H1 (cell line): ENCODE data around the gene CARD14. TPM values are rescaled to one million over a fixed set of nuclear protein-coding genes. Genes with fewer than 3 reads are reported as not detected.

Experiments
- CTCF ChIA-PET: fragments of 300-600 bp; sonication (Branson Sonifier 250); formaldehyde crosslinking; loops from one replicate; lab custom pipeline; 2021; ENCODE audit not compliant: partially characterized antibody; lab: Charles Lee
- POLR2A ChIA-PET: fragments of 300-600 bp; sonication (Branson Sonifier 250); formaldehyde crosslinking; loops from one replicate; lab custom pipeline; 2021; ENCODE audit warnings: inconsistent platforms; ENCODE audit not compliant: partially characterized antibody; lab: Charles Lee
- DNase-seq, 2 experiments: peaks; one replicate each; pipeline versions ENCODE4 v3.0.0 to v3.0.0-alpha.2; 2010 to 2022; ENCODE audit warnings: low spot score in 2 of 2, low read depth in 1 of 2, mixed read lengths in 1 of 2
- FAIRE-seq: peaks from 2 replicates; lab custom pipeline; 2011; peaks lifted over from hg19 to GRCh38; lab: Jason Lieb, UNC
- H2AFZ ChIP-seq: 2 replicates; pipeline ENCODE4 v1.8.1; 2012; ENCODE audit warnings: low read length, inconsistent platforms
- H2AK5ac ChIP-seq: 2 replicates; pipeline ENCODE4 v1.6.1; 2013; ENCODE audit warnings: low read depth, low read length
- H2BK120ac ChIP-seq: replicated peaks from 2 replicates; pipeline ENCODE3; 2013; ENCODE audit warnings: low read depth, low read length, inconsistent platforms
- H2BK12ac ChIP-seq: 2 replicates; pipeline ENCODE4 v1.6.1; 2013; ENCODE audit warnings: low read depth, low read length
- H2BK15ac ChIP-seq: 2 replicates; pipeline ENCODE4 v1.6.1; 2013; ENCODE audit warnings: low read length
- H2BK20ac ChIP-seq: 2 replicates; pipeline ENCODE4 v1.6.1; 2013; ENCODE audit warnings: low read length
- H2BK5ac ChIP-seq: 2 replicates; pipeline ENCODE4 v1.6.1; 2013; ENCODE audit warnings: low read depth, low read length
- H3K14ac ChIP-seq: 2 replicates; pipeline ENCODE4 v1.6.1; 2013; ENCODE audit warnings: inconsistent platforms; ENCODE audit not compliant: insufficient read length
- H3K18ac ChIP-seq: 2 replicates; pipeline ENCODE4 v1.6.1; 2013; ENCODE audit warnings: low read length; ENCODE audit errors: extremely low read depth
- H3K23ac ChIP-seq: 2 replicates; pipeline ENCODE4 v1.6.1; 2013; ENCODE audit warnings: inconsistent platforms; ENCODE audit not compliant: insufficient read length
- H3K23me2 ChIP-seq: 2 replicates; pipeline ENCODE4 v1.6.1; 2013; ENCODE audit warnings: low read depth, low read length
- H3K27ac ChIP-seq: 2 replicates; pipeline ENCODE4 v1.6.1; 2011; ENCODE audit warnings: low read depth, low read length, inconsistent platforms
- H3K27me3 ChIP-seq, 4 experiments: replicated peaks in 1 of 4; 1 replicate in 1 of 4; 2 replicates in 3 of 4; pipeline versions ENCODE4 v1.6.1 to v1.8.1; 2011 to 2013; ENCODE audit warnings: low read length in 3 of 4, mild to moderate bottlenecking in 3 of 4, inconsistent platforms in 2 of 4, mixed read lengths in 2 of 4, moderate library complexity in 1 of 4; ENCODE audit not compliant: control insufficient read depth in 3 of 4, insufficient read depth in 3 of 4; ENCODE audit errors: extremely low read depth in 1 of 4
- H3K36me3 ChIP-seq, 4 experiments: 2 replicates each; pipeline versions ENCODE4 v1.6.1 to v1.8.1; 2011 to 2013; ENCODE audit warnings: mild to moderate bottlenecking in 4 of 4, low read length in 3 of 4, moderate library complexity in 2 of 4, control low read depth in 1 of 4, inconsistent platforms in 1 of 4; ENCODE audit not compliant: insufficient read depth in 4 of 4, control insufficient read depth in 2 of 4
- H3K4ac ChIP-seq: replicated peaks from 2 replicates; pipeline ENCODE3; 2013; ENCODE audit warnings: low read length, low read depth, mixed read lengths, inconsistent platforms; ENCODE audit not compliant: insufficient read length
- H3K4me1 ChIP-seq, 4 experiments: replicated peaks in 1 of 4; 1 replicate in 1 of 4; 2 replicates in 3 of 4; pipeline versions ENCODE4 v1.6.1 to v1.8.1; 2011 to 2013; ENCODE audit warnings: low read length in 3 of 4, inconsistent platforms in 2 of 4, mixed read lengths in 1 of 4; ENCODE audit not compliant: insufficient read depth in 4 of 4, control insufficient read depth in 3 of 4
- H3K4me2 ChIP-seq, 2 experiments: 2 replicates each; pipeline versions ENCODE4 v1.6.1 to v1.8.1; 2011 to 2013; ENCODE audit warnings: low read depth in 2 of 2, low read length in 2 of 2, control low read depth in 1 of 2, inconsistent platforms in 1 of 2, mild to moderate bottlenecking in 1 of 2; ENCODE audit not compliant: insufficient read depth in 1 of 2
- H3K4me3 ChIP-seq, 4 experiments: fragments of 200-600, 300-600 bp in 1 of 4; sonication (generic), shearing (Covaris generic), sonication (Bioruptor Twin) in 1 of 4; 2 replicates each; pipeline versions ENCODE4 v1.5.1 to v1.8.1; 2011 to 2016; ENCODE audit warnings: low read length in 4 of 4, low read depth in 3 of 4, control low read depth in 2 of 4, inconsistent platforms in 2 of 4, mild to moderate bottlenecking in 2 of 4, mixed read lengths in 1 of 4, moderate library complexity in 1 of 4; ENCODE audit not compliant: insufficient read depth in 2 of 4; ENCODE audit errors: extremely low read depth in 1 of 4
- H3K56ac ChIP-seq: replicated peaks from 2 replicates; pipeline ENCODE3; 2013; ENCODE audit warnings: low read depth, mild to moderate bottlenecking, mixed read lengths, low read length, inconsistent platforms; ENCODE audit not compliant: insufficient read length
- H3K79me1 ChIP-seq: 2 replicates; pipeline ENCODE4 v1.6.1; 2013; ENCODE audit warnings: low read depth, low read length, control low read depth
- H3K79me2 ChIP-seq, 2 experiments: 2 replicates each; pipeline versions ENCODE4 v1.6.1 to v1.8.1; 2012 to 2013; ENCODE audit warnings: low read length in 2 of 2, mild to moderate bottlenecking in 2 of 2, inconsistent platforms in 1 of 2; ENCODE audit not compliant: insufficient read depth in 2 of 2, control insufficient read depth in 1 of 2
- H3K9ac ChIP-seq, 4 experiments: replicated peaks in 1 of 4; 1 replicate in 1 of 4; 2 replicates in 3 of 4; pipeline versions ENCODE4 v1.6.1 to v1.8.1; 2011 to 2013; ENCODE audit warnings: low read depth in 3 of 4, low read length in 3 of 4, control low read depth in 2 of 4, mild to moderate bottlenecking in 2 of 4, moderate library complexity in 2 of 4, inconsistent platforms in 1 of 4; ENCODE audit errors: extremely low read depth in 1 of 4
- H3K9me3 ChIP-seq, 2 experiments: 2 replicates each; pipeline versions ENCODE4 v1.6.1 to v1.8.1; 2012 to 2013; ENCODE audit warnings: mild to moderate bottlenecking in 2 of 2, moderate library complexity in 2 of 2, control low read depth in 1 of 2, inconsistent platforms in 1 of 2, low read depth in 1 of 2, low read length in 1 of 2, mixed read lengths in 1 of 2; ENCODE audit not compliant: insufficient read depth in 2 of 2
- H4K20me1 ChIP-seq, 2 experiments: replicated peaks in 1 of 2; 2 replicates each; pipeline versions ENCODE3 to v1.8.1; 2011 to 2013; ENCODE audit warnings: inconsistent platforms in 2 of 2, low read length in 2 of 2, mild to moderate bottlenecking in 1 of 2; ENCODE audit not compliant: insufficient read depth in 2 of 2, control insufficient read depth in 1 of 2
- H4K5ac ChIP-seq: 2 replicates; pipeline ENCODE4 v1.6.1; 2013; ENCODE audit warnings: low read length, low read depth, mixed read lengths, inconsistent platforms; ENCODE audit not compliant: insufficient read length
- H4K8ac ChIP-seq: 2 replicates; pipeline ENCODE4 v1.8.0; 2013; ENCODE audit warnings: mild to moderate bottlenecking, moderate library complexity, low read length, inconsistent platforms; ENCODE audit not compliant: insufficient read depth; ENCODE audit errors: extremely low read depth
- H4K91ac ChIP-seq: replicated peaks from 2 replicates; pipeline ENCODE3; 2013; ENCODE audit warnings: low read length, mixed read lengths, inconsistent platforms; ENCODE audit not compliant: insufficient read length
- EZH2 ChIP-seq: fragments of 200-600 bp; sonication (generic); IDR thresholded peaks from 2 replicates; pipeline ENCODE4 v1.7.1; 2012; ENCODE audit warnings: low read depth, mild to moderate bottlenecking, moderate library complexity, low read length, inconsistent platforms; ENCODE audit not compliant: severe bottlenecking
- RXRA ChIP-seq: IDR thresholded peaks from 2 replicates; pipeline ENCODE4 v1.6.1; 2011; ENCODE audit warnings: low read depth, mild to moderate bottlenecking, low read length, moderate library complexity; ENCODE audit not compliant: insufficient read depth
- WGBS, 2 experiments: shearing (Covaris generic) in 1 of 2; methylation state at CpG; one replicate each; pipeline versions ENCODE4 v1.1.6 to v1.1.7; 2013 to 2015; ENCODE audit warnings: low lambda C conversion rate in 2 of 2, mixed read lengths in 2 of 2, inconsistent platforms in 1 of 2, low coverage in 1 of 2, missing lambda C conversion rate in 1 of 2; ENCODE audit not compliant: insufficient replicate concordance in 2 of 2, insufficient coverage in 1 of 2, insufficient read length in 1 of 2; ENCODE audit errors: extremely low coverage in 1 of 2, missing lambda C conversion rate in 1 of 2; 5-methylcytosine and 5-hydroxymethylcytosine counted together
- polyA plus RNA-seq, 7 experiments: library from polyadenylated mRNA; depleted of rRNA in 3 of 7; stranded (reverse) in 5 of 7; unstranded in 2 of 7; fragments of >200 nt in 5 of 7; fragments of 200-250 nt in 2 of 7; gene quantifications; 1 replicate in 5 of 7; 2 replicates in 1 of 7; 4 replicates in 1 of 7; pipeline versions ENCODE4 v1.2.1 to v1.2.3, GENCODE V29; 2011 to 2013; ENCODE audit warnings: missing spikeins in 2 of 7, mixed read lengths in 2 of 7
- total RNA-seq: library from RNA; stranded (reverse); fragmentation: NEBNext Ultra II Directional; extraction: Animal tissue kit (Norgen Biotek cat#: 25700); gene quantifications from 2 replicates; pipeline ENCODE4 v1.2.1, GENCODE V29; 2021

The CARD14 gene
- total and polyA plus RNA-seq, 2 of the 8 experiments (the other 6 are each of a cell fraction or from before 2014, with no cell fraction given) = 0.08 TPM; not detected in 1

- Histone ChIP-seq H3K56ac (no peak overlapping the region), H4K91ac (no peak overlapping the region), H3K79me1 (0 out of 2 replicates have a peak, but pooled peaks cover 2% of the 10 kb centered on the region), H2BK12ac (no peak overlapping the region), H3K79me2 (no peaks in the 10 kb centered on the region), H3K27me3 (no peaks in the 10 kb centered on the region), H3K14ac (no peak overlapping the region), H3K9ac (no peak overlapping the region), H3K9me3 (0 out of 4 replicates have a peak, but pooled peaks cover 0 to 2% of the 10 kb centered on the region in 2 experiments), H4K20me1 (peaks cover 0 to 2% of the 10 kb centered on the region in 2 experiments), H2AK5ac (no peak overlapping the region), H3K23me2 (no peaks in the 10 kb centered on the region), H2BK15ac (no peak overlapping the region), H3K4me3 (no peak overlapping the region), H3K4ac (no peak overlapping the region), H4K5ac (no peak overlapping the region), H2BK20ac (no peak overlapping the region), H2AFZ (no peak overlapping the region), H4K8ac (no peak overlapping the region), H2BK120ac (no peak overlapping the region), H2BK5ac (no peak overlapping the region)
- ChIA-PET POLR2A (interaction anchor here (0.9 to 2.3 kb wide), 4 partner anchors 8 to 33 kb away, joined by 3 to 7 read pairs (median 5); no protein-coding TSS in a partner anchor), CTCF (interaction anchor here (1.0 to 4.6 kb wide), 4 partner anchors 11 to 47 kb away, joined by 4 to 20 read pairs (median 10); no protein-coding TSS in a partner anchor)
- DNase-seq = no peak
- WGBS, 2 experiments = 85% methylated on average over 17 of the region's 17 CpGs; no CpG with 5 or more reads in 1 of the 2 experiments
- TF ChIP-seq EZH2 (no peak), RXRA (no peak)
- TF ChIP-seq, all 59 proteins: peak for 0
- Histone ChIP-seq H3K18ac (no peak overlapping the region), H3K36me3 (peaks cover 0 to 6% (median 3%) of the 10 kb centered on the region in 4 experiments; a peak in 3 of 8 replicates), H3K27ac (no peak overlapping the region), H3K4me1 (no peaks in the 10 kb centered on the region), H3K4me2 (no peak overlapping the region), H3K23ac (no peak overlapping the region)
- no peak for FAIRE-seq
These were observed 67.1 kb downstream of the CARD14 start for GRCh38 chr17:80236911-80237310.
